CD4-positive, alpha-beta T cell (primary cell): ENCODE results near the gene FSTL5. TPM values are rescaled to one million over a fixed set of nuclear protein-coding genes. Genes with fewer than 3 reads are reported as not detected.

Experiments used
- ATAC-seq: fragments of 200-7000 bp; cut with Tn5 transposase; one replicate; pipeline ENCODE4 v1.10.0; 2022; ENCODE audit warnings: mild to moderate bottlenecking; ENCODE audit not compliant: poor library complexity
- CTCF ChIA-PET: fragments of 350-600 bp; sonication (Branson Sonifier 250); formaldehyde crosslinking; loops from one replicate; lab custom pipeline; 2021; ENCODE audit warnings: antibody characterized with exemption, inconsistent platforms; lab: Charles Lee
- POLR2A ChIA-PET: fragments of 350-600 bp; sonication (Branson Sonifier 250); formaldehyde crosslinking; loops from one replicate; lab custom pipeline; 2021; ENCODE audit warnings: antibody characterized with exemption, inconsistent platforms; lab: Charles Lee
- DNase-seq, 14 experiments: peaks; one replicate each; pipeline ENCODE4 v3.0.0-alpha.2; 2013 to 2020; ENCODE audit warnings: mixed read lengths in 2 of 14
- H3K27ac ChIP-seq, 2 donors: one replicate each; pipeline versions ENCODE4 v1.5.1 to v1.7.0; 2013; ENCODE audit warnings: low read length in 2 of 2, low read depth in 1 of 2, mild to moderate bottlenecking in 1 of 2
- H3K27me3 ChIP-seq, 2 experiments: 1 replicate in 1 of 2; 2 replicates in 1 of 2; pipeline versions ENCODE4 v1.6.1 to v1.7.0; 2013; ENCODE audit warnings: low read length in 2 of 2, control low read depth in 1 of 2, mild to moderate bottlenecking in 1 of 2, moderate library complexity in 1 of 2; ENCODE audit not compliant: insufficient read depth in 2 of 2, control insufficient read depth in 1 of 2
- H3K36me3 ChIP-seq: one replicate; pipeline ENCODE4 v1.6.1; 2013; ENCODE audit warnings: low read length, control low read depth; ENCODE audit not compliant: insufficient read depth
- H3K4me1 ChIP-seq: one replicate; pipeline ENCODE4 v1.6.1; 2013; ENCODE audit warnings: low read length, control low read depth; ENCODE audit not compliant: insufficient read depth
- H3K4me3 ChIP-seq: one replicate; pipeline ENCODE4 v1.5.1; 2013; ENCODE audit warnings: mild to moderate bottlenecking, low read length, moderate library complexity
- H3K9me3 ChIP-seq, 2 experiments: 1 replicate in 1 of 2; 2 replicates in 1 of 2; pipeline versions ENCODE4 v1.6.1 to v1.7.0; 2013; ENCODE audit warnings: low read length in 2 of 2, mild to moderate bottlenecking in 2 of 2, control low read depth in 1 of 2, moderate library complexity in 1 of 2; ENCODE audit not compliant: control insufficient read depth in 1 of 2, insufficient read depth in 1 of 2
- H3K27ac Mint-ChIP-seq: one replicate; pipeline ENCODE4 v1.8.0; 2020; ENCODE audit warnings: mixed read lengths
- H3K27me3 Mint-ChIP-seq: one replicate; pipeline ENCODE4 v1.8.0; 2021; ENCODE audit warnings: mixed read lengths
- H3K36me3 Mint-ChIP-seq: one replicate; pipeline ENCODE4 v1.8.0; 2021; ENCODE audit warnings: low read depth, mixed read lengths
- H3K4me1 Mint-ChIP-seq: one replicate; pipeline ENCODE4 v1.8.0; 2021; ENCODE audit warnings: low read depth, mixed read lengths
- H3K4me3 Mint-ChIP-seq: one replicate; pipeline ENCODE4 v1.8.0; 2020; ENCODE audit warnings: mild to moderate bottlenecking, mixed read lengths
- H3K9me3 Mint-ChIP-seq: one replicate; pipeline ENCODE4 v1.8.0; 2020; ENCODE audit warnings: mixed read lengths
- CTCF ChIP-seq: fragments of 200-600 bp; IDR thresholded peaks from one replicate; pipeline ENCODE4 v1.8.0; 2022; ENCODE audit warnings: antibody characterized with exemption, mild to moderate bottlenecking
- intact Hi-C, 2 experiments: fragments of 100-400 bp; cut with DNase I in 1 of 2; cut with micrococcal nuclease in 1 of 2; formaldehyde crosslinking; loops; one replicate each; pipeline versions ENCODE4 v1.15.1 to v1.9.0; 2023 to 2025; cut with DNase I, micrococcal nuclease
- total RNA-seq, 174 experiments: library from RNA in 2 of 174; stranded (reverse) in 2 of 174; gene quantifications; one replicate each; pipeline ENCODE4 v1.2.3 and lab custom pipeline; 2021 to 2026

Gene FSTL5
- total RNA-seq, 2 experiments from 2014 or later: not detected

DNA sequence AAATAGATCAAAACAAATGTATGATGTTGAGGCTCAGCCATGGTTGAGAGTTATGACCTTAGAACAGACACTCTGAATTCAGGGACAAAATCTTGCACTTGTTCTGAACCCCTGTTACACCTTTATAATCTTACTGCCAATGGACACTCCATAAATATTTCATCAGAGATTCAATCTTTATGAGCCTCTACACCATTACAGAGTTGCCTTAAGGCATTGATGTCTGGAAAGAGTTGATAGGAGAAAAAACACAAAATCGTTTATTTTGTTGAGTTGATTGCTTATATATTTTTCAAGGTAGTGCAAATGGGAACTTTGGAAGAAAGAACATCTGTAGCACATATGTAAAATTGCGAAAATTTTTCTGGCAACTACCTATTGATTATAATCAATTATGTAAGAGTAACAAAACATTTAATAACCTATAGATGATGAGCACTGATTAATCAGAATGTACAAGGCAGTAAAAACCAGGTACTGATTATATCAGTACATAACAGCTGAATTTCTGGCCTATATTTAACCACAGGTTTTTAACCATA lies 568.5 kb downstream of the FSTL5 start:
- H3K27ac Mint-ChIP-seq: no peak overlapping the region
- CTCF ChIA-PET: no interaction called here
- intact Hi-C loops: no loop called here
- H3K9me3 ChIP-seq: peaks cover 0 to 2% of the 10 kb centered on the region in 2 experiments
- H3K9me3 Mint-ChIP-seq: peaks cover 2% of the 10 kb centered on the region
- no peaks in the 10 kb centered on the region for H3K4me1 ChIP-seq
- H3K27me3 Mint-ChIP-seq: no peaks in the 10 kb centered on the region
- no peaks in the 10 kb centered on the region for H3K36me3 ChIP-seq
- H3K4me3 ChIP-seq: no peak overlapping the region
- H3K4me3 Mint-ChIP-seq: no peak overlapping the region
- TF ChIP-seq CTCF: no peak
- H3K27ac ChIP-seq: no peak overlapping the region
- DNase-seq (no peak), ATAC-seq (no peak)
- no peaks in the 10 kb centered on the region for H3K4me1 Mint-ChIP-seq
- H3K36me3 Mint-ChIP-seq: no peaks in the 10 kb centered on the region
- no peaks in the 10 kb centered on the region for H3K27me3 ChIP-seq
- POLR2A ChIA-PET: no interaction called here

- Histone ChIP-seq H3K27ac (no peak overlapping the region), H3K4me3 (no peak overlapping the region), H3K9me3 (peaks cover 0 to 14% of the 10 kb centered on the region in 2 experiments), H3K36me3 (no peaks in the 10 kb centered on the region), H3K27me3 (no peaks in the 10 kb centered on the region), H3K4me1 (no peaks in the 10 kb centered on the region)
- no peaks in the 10 kb centered on the region for H3K27me3 Mint-ChIP-seq
- intact Hi-C loops: no loop called here
- POLR2A ChIA-PET: no interaction called here
- no peak overlapping the region for H3K27ac Mint-ChIP-seq
- H3K4me1 Mint-ChIP-seq: no peaks in the 10 kb centered on the region
- no peak for DNase-seq
- no peak for ATAC-seq
- CTCF ChIA-PET: no interaction called here
- H3K36me3 Mint-ChIP-seq: no peaks in the 10 kb centered on the region
- H3K4me3 Mint-ChIP-seq: no peak overlapping the region
- H3K9me3 Mint-ChIP-seq: peaks cover 10% of the 10 kb centered on the region
- TF ChIP-seq CTCF: no peak
Observed at GRCh38 chr4:161585011-161585410, 578.8 kb downstream of the FSTL5 start.

DNA sequence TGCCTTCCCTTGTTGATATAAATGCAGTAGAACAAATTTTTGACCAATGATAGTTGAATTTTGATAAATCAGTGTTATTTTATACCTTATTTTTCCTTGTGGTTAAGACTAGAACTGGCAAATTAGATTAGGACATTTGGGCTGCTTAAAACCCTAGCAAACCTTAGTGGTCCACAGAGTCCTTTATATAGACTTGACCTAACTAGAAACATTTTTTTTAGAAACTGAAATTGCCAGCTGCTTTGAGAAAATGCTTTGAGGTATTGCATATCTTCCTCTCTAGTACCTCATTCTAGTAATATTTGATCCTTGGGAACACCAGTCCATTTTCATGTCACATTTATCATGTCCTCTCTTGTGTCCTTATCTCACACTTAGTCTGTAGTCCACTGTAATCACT lies 580.3 kb downstream of the FSTL5 start:
- ChIA-PET POLR2A (no interaction called here), CTCF (no interaction called here)
- Histone ChIP-seq H3K4me1 (no peaks in the 10 kb centered on the region), H3K36me3 (no peaks in the 10 kb centered on the region), H3K27me3 (no peaks in the 10 kb centered on the region), H3K4me3 (no peak overlapping the region), H3K9me3 (peaks cover 0 to 10% of the 10 kb centered on the region in 2 experiments), H3K27ac (no peak overlapping the region)
- ATAC-seq (no peak), DNase-seq (no peak)
- no peak for TF ChIP-seq CTCF
- H3K4me3 Mint-ChIP-seq: no peak overlapping the region
- H3K4me1 Mint-ChIP-seq: no peaks in the 10 kb centered on the region
- no peak overlapping the region for H3K27ac Mint-ChIP-seq
- intact Hi-C loops: no loop called here
- no peaks in the 10 kb centered on the region for H3K36me3 Mint-ChIP-seq
- peaks cover 5% of the 10 kb centered on the region for H3K9me3 Mint-ChIP-seq
- no peaks in the 10 kb centered on the region for H3K27me3 Mint-ChIP-seq
